Hematopoietic multipotent progenitor cell treated with erythropoietin and hydrocortisone succinate and interleukin-3 and kit ligand, for 6 days (in vitro differentiated cells): ENCODE measurements around the gene MBD5.
A peak's percentile ranks its signal among the peaks of the same experiment; 100 is the strongest.

Experiments
- DNase-seq: peaks from one replicate; pipeline ENCODE4 v3.0.0-alpha.2; 2015

Gene MBD5

DNA sequence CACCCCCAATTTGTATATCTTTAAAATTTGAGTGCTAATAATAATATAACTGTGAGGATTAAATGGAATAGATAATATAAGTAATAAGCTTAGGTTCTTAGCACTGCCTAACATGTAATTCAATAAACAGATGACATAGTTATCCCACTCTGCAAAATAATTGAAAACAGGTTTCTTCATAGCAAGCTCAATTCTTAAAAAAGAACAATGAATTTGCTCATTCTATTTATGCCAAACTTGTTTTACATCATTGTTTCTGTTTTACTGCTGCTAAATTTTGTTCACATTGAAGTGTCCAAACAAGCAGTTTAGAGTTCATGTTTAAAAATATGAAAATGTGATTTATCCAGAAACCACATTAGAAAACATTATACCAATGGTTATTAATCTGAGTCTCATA, 217.0 kb downstream of the MBD5 start:
- no peak for DNase-seq

DNA sequence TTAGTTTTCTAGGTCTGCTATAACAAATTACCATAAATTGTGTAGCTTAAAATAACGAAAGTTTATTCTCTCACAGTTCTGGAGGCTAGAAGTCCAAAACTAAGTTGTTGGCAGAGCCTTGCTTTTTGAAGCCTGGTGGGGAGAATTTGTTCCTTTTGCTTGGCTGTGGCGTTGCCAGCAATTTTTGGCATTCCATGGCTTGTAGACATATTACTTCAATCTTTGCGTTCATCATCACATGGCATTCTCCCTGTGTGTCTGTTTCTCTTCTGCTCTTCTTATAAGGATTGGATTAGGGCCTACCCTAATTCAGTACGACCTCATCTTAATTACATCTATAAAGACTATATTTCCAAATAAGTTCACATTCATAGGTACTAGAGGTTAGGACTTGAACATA, 217.7 kb downstream of the MBD5 start:
- DNase-seq = no peak

DNA sequence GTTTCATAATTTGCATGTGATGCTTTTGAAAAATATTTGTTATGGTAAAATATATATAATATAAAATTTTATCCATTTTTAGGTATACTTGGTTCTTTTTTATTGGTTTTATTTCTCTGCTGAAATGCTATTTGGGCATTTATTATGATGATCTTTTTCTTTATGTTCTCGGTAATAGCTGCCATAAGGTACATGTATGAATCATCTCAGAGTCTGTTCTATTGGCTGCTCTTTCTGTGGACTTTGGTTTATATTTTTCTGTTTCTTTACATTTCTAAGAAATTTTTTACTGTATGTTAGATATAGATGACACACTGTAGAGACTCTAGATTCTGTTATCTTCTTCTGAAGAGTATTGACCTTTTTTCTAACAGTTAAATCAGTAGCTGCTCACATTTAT, 219.9 kb downstream of the MBD5 start:
- DNase-seq = no peak

DNA sequence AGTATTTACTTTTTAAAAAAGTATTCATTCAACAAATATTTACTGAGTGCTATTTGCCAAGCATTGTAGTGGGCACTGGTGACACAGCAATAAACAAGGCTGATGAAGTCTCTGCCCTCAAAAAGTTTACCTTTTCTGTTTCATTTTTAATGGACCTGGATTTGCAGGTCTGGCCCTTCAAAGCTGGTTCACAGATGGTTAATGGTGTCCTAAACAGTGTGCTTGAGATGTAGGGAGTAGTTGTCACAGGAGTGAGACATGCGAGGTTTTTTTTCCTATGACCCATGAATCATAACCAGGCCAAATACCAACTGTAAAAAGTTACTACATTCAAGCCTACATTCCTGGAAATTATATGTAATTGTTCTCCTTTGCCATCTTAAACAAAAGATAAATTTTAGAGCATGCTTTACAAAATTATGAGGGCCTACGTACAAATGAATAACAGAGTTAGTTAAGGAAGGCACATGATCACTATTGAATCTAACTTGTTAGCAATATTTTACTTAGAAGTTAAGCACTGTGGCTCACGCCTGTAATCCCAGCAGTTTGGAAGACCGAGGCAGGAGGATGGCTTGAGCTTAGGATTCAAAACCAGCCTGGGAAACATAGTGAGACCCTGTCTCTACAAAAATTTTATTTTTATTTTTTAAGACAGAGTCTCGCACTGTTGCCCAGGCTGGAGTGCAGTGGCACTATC, 223.9 kb downstream of the MBD5 start:
- DNase-seq = peak; percentile 8

DNA sequence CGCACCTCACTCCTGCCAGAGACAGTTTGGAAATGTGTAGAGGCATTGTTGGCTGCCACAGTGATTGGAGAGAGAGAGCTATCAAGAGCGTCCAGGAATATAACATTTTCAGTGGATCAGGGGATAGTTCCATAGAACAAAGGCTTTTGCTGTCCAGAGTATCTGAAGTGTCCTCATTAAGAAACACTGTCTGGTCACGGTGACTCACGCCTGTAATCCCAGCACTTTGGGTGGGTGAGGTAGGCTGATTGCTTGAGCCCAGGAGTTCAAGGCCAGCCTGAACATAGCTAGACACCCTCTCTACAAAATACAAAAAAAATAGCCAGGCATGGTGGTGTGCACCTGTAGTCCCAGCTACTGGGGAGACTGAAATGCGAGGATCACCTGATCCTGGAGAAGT, 231.1 kb downstream of the MBD5 start:
- no peak for DNase-seq

DNA sequence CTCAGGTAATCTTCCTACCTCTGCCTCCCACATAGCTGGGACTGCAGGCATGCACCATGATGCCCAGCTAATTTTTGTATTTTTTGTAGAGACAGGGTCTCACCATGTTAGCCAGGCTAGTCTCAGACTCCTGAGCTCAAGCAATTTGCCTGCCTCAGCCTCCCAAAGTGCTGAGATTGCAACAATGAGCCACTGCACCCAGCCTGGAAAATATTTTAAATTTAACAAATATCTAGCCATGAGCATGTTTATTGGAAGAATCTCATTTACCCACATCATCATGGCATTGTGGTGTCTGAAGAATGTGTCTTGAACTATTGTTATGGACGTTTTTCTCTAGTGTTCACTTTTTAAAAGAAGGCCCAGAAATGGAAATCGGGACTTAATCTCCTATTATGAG, 231.8 kb downstream of the MBD5 start:
- no peak for DNase-seq

DNA sequence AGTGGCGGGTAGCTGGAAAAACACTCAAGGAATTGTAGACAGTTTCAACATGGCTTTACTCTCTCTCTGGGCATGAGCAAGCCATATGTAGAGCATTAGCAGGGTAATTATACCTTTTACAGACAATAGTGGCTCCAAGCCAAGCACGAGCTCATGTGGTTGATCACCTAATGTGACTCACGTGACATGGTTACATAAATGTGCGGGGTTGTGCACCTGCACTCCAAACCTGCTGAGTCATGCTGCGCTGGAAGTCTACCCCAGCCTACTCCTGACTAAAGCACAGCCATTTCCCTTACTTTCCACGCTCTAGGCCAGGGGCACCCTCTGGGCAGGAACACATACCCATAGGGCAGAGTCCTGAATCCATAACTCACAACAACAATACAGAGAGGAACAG, 232.8 kb downstream of the MBD5 start:
- peak; percentile 12 for DNase-seq

DNA sequence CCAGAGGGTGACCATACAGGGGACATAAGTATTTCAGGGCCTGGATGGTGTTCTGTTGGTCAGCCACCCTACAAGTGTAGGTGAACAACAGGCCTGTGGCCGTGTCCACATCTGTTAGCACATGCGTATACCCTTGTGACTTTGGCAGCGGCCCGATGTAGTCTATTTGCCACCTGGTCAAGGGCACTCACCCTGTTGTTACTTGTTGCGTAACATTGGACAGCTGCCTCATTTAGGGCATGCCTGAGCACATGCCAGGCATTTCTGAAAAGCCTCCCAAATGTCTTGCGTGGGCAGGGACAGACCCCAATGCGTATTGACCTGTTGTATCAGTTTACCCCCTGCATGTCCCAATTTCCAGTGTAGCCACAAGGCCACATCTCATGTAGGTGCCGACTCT, 235.0 kb downstream of the MBD5 start:
- DNase-seq = no peak

DNA sequence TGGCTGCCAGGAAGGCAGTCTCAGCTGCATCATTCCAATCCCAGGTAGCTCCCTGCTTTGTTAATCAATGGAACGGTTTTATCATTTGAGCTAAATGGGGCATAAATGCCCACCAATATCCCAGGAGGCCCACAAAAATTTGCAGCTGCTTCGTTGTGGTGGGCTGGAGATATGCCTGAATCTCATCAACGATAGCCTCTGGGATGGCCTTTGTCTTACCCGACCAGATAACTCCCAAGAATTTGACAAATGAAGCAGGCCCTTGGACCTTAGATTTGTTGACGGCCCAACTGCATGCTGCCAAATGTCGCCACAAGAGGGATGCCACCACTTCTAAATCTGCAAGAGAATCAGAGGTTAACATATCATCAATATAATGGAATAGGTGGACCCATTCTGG, 236.4 kb downstream of the MBD5 start:
- DNase-seq = no peak

DNA sequence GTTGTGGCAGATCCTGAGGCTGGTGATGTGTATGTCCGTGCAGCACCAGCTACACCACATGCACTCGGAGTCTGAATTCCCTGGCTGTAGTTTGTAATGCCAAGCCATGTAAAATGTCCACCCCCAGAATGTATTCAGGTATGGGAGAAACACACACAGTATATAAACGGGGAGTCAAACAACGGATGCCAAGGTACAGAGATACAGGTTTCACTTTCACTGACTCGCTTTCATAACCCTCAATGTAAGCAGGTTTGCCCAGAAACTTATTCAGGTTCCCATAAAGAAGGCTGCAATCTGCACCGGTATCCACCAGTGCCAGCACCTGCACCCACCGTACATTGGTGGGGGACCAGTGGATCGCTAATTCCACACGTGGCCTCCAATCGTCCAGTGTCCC, 237.2 kb downstream of the MBD5 start:
- no peak for DNase-seq

DNA sequence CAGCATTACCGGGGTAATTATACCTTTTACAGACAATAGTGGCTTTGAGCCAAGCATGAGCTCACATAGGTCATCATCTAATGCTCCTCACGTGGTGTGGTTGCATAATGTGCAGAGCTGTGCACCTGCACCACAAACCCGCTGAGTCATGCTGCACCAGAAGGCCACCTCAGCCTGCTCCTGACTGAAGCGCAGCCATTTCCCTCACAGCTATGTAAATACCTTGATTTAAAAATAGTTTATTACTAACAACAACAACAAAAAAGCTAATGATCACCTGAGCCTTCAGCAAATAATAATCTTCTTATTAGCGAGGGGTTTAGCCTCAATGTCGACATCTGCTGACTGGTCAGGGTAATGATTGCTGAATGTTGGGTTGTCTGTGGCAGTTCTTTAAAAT, 238.8 kb downstream of the MBD5 start:
- peak; percentile 29 for DNase-seq

DNA sequence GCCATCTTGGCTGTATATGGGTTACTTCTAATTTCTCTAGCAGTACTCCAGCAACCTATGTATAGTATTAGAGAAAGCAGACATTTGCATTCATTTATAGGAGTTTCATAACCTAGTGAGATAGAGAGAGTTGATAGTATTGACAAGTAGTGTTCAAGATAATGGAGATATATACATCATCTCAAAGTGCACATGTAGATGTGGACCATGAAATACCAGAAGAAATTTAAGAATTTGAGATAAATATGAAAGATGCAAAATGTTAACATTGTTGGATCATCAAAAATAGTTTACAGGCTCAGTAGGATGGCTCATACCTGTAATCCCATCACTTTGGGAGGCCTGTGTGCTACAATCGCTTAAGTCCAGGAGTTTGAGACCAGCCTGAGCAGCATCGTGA, 243.0 kb downstream of the MBD5 start:
- no peak for DNase-seq

DNA sequence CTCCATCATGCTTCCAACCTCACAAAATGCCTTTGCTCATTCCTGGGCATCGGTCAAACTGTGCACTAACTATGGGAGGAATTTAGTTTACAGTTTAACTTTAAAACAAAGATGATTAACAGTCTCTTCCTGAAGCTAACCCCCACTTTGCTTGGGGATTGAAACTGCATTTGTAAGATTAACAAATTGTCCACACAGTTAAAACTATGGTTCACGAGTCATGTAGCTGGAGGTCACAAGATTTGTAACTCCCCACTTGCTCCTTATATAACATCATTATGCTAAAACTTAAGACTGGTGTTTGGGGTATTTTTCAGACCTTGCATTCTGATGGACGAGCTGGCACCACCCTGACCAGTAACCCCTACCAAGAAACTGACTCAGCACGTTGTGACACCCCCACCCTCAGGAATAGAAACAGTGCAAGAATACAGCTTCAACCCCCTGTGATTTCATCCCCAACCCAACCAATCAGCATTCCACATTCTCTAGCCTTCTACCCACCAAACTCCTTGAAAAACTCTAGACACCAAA, 252.3 kb downstream of the MBD5 start:
- no peak for DNase-seq

DNA sequence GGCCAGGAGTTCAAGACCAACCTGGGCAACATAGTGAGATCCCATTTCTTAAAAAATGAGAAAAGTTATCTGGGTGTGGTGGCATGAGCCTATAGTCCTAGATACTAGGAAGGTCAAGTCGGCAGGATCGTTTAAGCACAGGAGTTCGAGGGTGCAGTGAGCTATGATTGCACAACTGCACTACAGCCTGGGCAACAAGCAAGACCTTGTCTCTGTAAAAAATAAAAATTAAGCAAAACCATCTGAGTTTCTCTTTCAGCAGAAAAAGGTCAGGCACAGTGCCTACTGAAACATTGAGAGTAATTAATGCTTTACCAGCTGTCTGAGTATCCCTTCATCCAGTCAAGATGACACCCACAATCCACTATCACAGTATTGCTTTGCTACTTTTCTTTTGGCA, 258.3 kb downstream of the MBD5 start:
- no peak for DNase-seq

DNA sequence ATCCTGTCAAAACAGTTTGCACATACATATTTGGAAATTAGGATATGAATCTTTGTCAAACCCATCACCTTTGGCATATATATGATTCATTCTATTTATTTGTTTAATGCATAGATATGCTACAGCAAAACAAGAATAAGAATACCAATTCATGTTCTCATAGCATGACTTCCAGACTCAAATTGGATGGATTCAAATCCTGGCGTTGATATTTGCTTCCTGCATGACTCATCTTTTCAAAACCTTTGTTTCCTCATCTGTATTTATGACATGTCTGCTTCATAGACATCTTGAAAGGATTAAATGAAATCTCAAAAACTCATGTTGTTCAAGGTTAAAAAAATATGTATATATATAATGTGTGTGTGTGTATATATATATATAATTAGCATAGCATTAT, 261.3 kb downstream of the MBD5 start:
- no peak for DNase-seq

DNA sequence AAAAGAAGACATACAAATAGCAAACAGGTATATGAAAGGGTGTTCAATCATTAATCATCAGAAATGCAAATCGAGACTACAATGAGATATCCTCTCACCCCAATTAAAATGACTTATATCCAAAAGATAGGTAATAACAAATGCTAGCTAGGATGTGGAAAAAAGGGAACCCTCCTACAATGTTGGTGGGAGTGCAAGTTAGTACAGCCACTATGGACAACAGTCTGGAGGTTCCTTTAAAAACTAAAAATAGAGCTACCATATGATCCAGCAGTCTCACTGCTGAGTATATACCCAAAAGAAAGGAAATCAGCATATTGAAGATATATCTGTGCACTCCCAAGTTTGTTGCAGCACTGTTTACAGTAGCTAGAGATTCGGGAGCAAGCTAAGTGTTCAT, 271.5 kb downstream of the MBD5 start:
- DNase-seq = no peak

DNA sequence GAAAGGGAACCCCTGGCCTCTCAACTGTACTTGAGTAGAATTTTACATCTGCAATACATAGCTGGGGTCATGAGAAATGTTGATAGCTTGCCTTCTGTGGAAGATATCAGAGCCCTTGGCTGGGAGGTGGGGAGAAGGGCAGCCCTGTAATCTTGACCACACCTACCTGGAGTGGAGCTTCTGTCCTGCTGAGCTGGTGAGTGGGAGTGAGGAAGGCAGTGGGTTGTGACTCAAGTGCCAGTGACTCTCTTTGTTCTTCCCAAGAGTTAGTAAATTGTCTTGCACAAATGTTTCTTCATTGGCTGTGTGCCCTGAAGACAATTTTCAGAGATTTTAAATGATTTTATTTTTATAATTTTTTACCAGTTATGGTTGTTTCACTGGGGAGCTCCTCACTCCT, 277.3 kb downstream of the MBD5 start:
- DNase-seq = peak; percentile 49

DNA sequence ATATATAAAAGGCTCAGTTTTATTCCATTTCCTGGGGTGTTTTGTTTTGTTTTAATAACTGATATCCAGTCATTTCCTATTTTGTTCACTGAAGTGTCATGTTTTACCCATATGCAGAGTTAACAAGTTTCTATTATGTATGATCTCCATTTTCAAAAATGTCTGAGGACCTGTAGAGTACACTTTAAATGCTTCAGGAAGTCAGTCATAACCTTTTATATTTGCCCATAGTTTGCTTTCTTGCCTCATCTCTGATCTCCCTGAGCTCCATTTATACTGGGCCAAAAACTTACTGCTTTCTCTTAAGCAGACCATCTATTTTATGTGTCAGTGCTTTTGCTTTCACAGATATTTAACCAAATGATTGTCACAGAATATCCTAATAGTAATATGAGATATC, 278.7 kb downstream of the MBD5 start:
- no peak for DNase-seq

DNA sequence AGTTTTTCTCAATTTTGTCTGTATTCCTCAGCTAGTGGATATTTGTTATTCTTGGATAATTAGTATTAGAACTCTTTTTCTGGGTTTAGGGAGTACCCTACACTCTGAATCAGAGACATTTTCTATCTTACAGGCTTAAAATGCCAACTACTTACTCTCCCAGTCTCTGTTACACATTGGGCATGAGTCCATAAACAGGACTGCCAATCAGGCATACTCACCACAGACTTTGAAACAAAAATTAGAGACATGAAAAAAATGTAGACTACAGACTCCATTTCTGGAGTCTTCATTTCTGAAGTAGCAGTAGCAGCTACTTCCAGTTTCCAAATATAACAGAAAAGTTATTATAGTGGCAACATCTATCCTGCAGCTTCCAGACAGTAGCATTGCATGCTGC, 279.7 kb downstream of the MBD5 start:
- DNase-seq = no peak

DNA sequence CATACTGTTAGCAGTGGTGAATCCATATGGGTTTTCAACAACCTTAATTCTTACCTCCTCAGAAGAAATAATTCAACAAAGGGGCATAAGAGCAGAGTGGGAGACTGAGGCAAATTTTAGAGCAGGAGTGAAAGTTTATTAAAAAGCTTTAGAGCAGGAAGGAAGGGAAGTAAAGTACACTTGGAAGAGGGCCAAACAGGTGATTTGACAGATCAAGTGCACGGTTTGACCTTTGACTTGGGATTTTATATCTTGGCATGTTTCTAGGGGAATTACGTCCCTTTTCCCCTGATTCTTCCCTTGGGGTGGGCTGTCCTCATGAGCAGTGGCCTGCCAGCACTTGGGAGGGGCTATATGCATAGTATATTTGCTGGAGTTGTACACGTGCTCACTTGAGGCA, 280.5 kb downstream of the MBD5 start:
- DNase-seq = no peak

DNA sequence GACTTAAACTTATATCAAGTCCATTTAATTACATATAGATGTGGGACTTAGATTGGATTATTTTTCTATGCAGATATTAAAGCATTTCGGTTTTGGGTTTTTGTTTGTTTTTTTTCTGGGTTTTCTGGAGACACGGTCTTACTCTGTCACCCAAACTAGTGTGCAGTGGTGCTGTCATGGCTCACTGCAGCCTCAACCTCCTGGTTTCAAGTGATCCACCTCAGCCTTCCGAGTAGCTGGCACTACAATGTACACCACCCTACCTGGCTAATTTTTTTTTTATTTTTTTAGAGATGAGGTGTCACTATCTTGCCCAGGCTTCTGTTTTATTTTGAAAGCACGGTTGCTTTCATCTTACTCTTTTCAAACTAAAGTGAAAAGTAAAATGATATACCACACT, 281.6 kb downstream of the MBD5 start:
- DNase-seq = no peak

DNA sequence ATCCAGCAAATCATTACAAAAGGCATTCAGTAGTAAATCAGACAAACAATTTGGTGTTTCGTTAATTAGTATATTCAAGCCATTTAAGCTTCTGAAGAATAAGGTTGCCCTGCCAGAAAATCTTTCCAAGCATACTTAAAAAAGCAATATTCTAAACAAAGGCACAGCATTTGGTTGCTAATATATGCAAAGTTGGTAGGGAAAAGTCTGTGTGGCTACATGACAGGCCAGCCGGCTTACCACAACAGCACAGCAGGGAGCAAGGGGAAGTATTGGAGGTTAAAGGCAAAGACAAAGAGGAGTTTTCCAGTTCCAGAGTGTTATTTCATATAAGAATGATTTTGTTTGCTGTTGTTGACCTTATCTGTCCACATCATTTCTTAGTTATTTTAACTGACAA, 282.3 kb downstream of the MBD5 start:
- DNase-seq = no peak

DNA sequence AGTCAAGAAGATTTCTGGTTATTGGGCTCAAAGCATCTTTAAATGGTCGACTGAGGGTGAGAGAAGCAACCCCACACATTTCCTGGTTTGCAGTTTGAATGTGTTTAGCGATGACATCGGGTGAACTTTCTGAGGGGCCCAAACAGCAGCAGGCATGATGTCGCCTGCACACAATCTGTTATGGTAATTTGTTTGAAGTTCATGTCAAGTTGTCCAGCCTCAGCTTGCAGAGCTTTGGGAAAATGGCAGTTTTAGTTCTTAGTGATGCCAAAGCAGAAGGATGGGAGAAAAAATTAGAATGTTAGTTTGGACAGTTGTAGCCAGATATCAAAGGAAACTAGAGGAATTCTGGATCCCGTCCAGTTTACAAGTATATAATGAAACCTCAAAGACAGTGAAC, 284.6 kb downstream of the MBD5 start:
- no peak for DNase-seq

DNA sequence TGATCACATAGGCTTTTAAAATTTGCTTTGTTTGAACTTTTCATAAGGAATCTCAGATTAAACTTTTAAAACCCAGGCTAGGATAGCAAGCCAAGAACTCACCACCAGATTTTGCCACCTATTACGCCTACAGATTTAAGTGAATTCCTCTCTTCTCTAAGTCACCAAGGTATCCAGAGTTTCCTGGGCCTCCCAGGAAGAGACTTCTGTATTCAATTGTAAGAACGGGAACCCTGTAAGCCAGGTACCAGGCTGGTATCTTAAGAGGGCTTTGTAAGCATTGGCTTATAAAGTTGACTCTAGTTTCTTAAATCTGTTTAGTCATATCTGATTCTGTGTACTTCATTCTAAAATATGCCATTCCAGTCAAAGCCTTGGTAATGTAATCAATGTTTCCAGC, 285.1 kb downstream of the MBD5 start:
- DNase-seq = no peak

DNA sequence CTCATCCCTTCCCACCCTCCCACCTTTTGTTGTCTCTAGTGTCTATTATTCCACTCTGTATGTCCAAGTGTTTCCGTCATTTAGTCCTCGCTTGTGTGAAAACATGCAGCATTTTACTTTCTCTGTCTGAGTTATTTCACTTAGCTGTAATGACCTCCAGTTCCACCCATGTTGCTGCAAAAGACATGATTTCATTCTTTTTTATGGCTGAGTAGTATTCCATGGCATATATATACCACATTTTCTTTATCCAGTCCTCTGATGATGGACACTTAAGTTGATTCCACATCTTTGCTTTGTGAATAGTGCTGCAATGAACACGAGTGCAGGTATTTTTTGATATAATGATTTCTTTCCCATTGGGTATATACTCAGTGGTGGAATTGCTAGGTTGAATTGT, 296.7 kb downstream of the MBD5 start:
- no peak for DNase-seq

DNA sequence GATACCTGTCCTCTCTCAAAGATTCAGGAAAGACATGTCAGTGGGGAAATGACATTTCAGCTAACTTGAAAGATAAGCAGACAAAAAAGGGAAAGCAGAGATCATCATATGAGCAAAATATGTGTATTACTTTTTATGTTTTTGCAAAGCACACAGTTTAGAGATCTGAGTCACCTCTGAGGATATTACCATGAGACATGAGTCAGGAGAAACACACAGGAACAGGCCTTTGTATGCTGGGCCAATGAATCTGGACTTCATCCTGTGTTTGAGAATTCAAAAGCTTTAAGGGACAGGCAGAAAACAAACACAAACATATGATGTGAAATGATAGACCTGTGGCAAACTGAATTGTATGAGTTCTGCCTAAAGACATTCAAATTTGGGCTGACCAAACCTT, 317.6 kb downstream of the MBD5 start:
- no peak for DNase-seq
